K562 (cell line): ENCODE measurements around the gene ACER1. TPM values are rescaled to one million over a fixed set of nuclear protein-coding genes. Genes with fewer than 3 reads are reported as not detected.
A peak's percentile ranks its signal among the peaks of the same experiment; 100 is the strongest.

Experiments
- ATAC-seq: fragments of 200-7000 bp; cut with Tn5 transposase; 3 replicates; pipeline ENCODE4 v1.9.1; 2020; ENCODE audit warnings: moderate library complexity
- BruUV-seq: library from RNA; stranded (reverse); fragments of 400-500 nt; replicated peaks from 2 replicates; lab custom pipeline; 2021; lab: Mats Ljungman, UMichigan
- CTCF ChIA-PET: fragments of 300-600 bp; formaldehyde crosslinking; extraction: SDS; loops from one replicate; lab custom pipeline; 2021; ENCODE audit warnings: low intra/inter-chr PET ratio; lab: Yijun Ruan, JAX
- POLR2A ChIA-PET: fragments of 300-600, 350-650 bp; sonication (Branson Sonifier 250); formaldehyde crosslinking; extraction: SDS; loops from one replicate; lab custom pipeline; 2021; ENCODE audit warnings: antibody characterized with exemption, inconsistent platforms; lab: Yijun Ruan, JAX
- DNase-seq, 4 experiments: peaks; one replicate each; pipeline versions ENCODE4 v3.0.0 to v3.0.0-alpha.2; 2011 to 2018; ENCODE audit warnings: low spot score in 3 of 4, mixed read lengths in 3 of 4; ENCODE audit errors: extremely low read depth in 1 of 4
- FAIRE-seq: peaks from 2 replicates; lab custom pipeline; 2011; peaks lifted over from hg19 to GRCh38; lab: Jason Lieb, UNC
- H2AFZ ChIP-seq: 2 replicates; pipeline ENCODE4 v1.6.0; 2011; ENCODE audit warnings: low read depth, low read length, control low read depth, inconsistent platforms
- H3K27ac ChIP-seq: fragments of 200-600 bp; 3 replicates; pipeline ENCODE4 v1.8.0; 2011; ENCODE audit warnings: low read depth, mild to moderate bottlenecking, control low read depth, inconsistent platforms, low read length, moderate library complexity, mixed read lengths; ENCODE audit errors: extremely low read depth
- H3K27me3 ChIP-seq, 2 experiments: fragments of 300-600 bp in 1 of 2; 2 replicates in 1 of 2; 3 replicates in 1 of 2; pipeline versions ENCODE4 v1.6.0 to v1.8.0; 2011; ENCODE audit warnings: inconsistent platforms in 2 of 2, low read length in 2 of 2, mild to moderate bottlenecking in 1 of 2, mixed read lengths in 1 of 2, moderate library complexity in 1 of 2; ENCODE audit not compliant: control insufficient read depth in 2 of 2, insufficient read depth in 2 of 2
- H3K36me3 ChIP-seq: fragments of 300-600 bp; 3 replicates; pipeline ENCODE4 v1.8.0; 2011; ENCODE audit warnings: mild to moderate bottlenecking, low read length, inconsistent platforms; ENCODE audit not compliant: control insufficient read depth, insufficient read depth
- H3K4me1 ChIP-seq, 2 experiments: fragments of 200-600 bp in 1 of 2; replicated peaks in 1 of 2; 2 replicates in 1 of 2; 3 replicates in 1 of 2; pipeline versions ENCODE4 v1.5.1 to v1.8.0; 2011; ENCODE audit warnings: inconsistent platforms in 2 of 2, low read length in 2 of 2, mild to moderate bottlenecking in 1 of 2, mixed read lengths in 1 of 2, moderate library complexity in 1 of 2; ENCODE audit not compliant: control insufficient read depth in 2 of 2, insufficient read depth in 2 of 2
- H3K4me2 ChIP-seq: 2 replicates; pipeline ENCODE4 v1.6.1; 2011; ENCODE audit warnings: low read length, control low read depth, inconsistent platforms, mixed read lengths; ENCODE audit not compliant: insufficient read depth
- H3K4me3 ChIP-seq: fragments of 200-600 bp; sonication (generic), shearing (Covaris generic); 2 replicates; pipeline ENCODE4 v1.5.1; 2016; ENCODE audit warnings: control low read depth, inconsistent platforms
- H3K79me2 ChIP-seq: fragments of 200-600 bp; 3 replicates; pipeline ENCODE4 v1.8.0; 2011; ENCODE audit warnings: low read length, inconsistent platforms; ENCODE audit not compliant: control insufficient read depth, insufficient read depth
- H3K9ac ChIP-seq, 2 experiments: 2 replicates each; pipeline versions ENCODE4 v1.6.0 to v1.6.1; 2011; ENCODE audit warnings: low read depth in 2 of 2, low read length in 2 of 2, control low read depth in 1 of 2, inconsistent platforms in 1 of 2, mild to moderate bottlenecking in 1 of 2, mixed read lengths in 1 of 2; ENCODE audit not compliant: insufficient read depth in 1 of 2
- H3K9me1 ChIP-seq: one replicate; pipeline ENCODE4 v1.6.0; 2011; ENCODE audit warnings: inconsistent platforms, mild to moderate bottlenecking, low read length, moderate library complexity; ENCODE audit not compliant: control insufficient read depth, insufficient read depth
- H3K9me3 ChIP-seq: replicated peaks from 2 replicates; pipeline ENCODE4 v1.5.1; 2011; ENCODE audit warnings: low read depth, low read length, inconsistent platforms; ENCODE audit not compliant: control insufficient read depth, insufficient read depth
- H4K20me1 ChIP-seq: replicated peaks from 2 replicates; pipeline ENCODE4 v1.6.1; 2011; ENCODE audit warnings: low read length, inconsistent platforms, mixed read lengths; ENCODE audit not compliant: control insufficient read depth, insufficient read depth
- GATA2 ChIP-seq: sonication (generic); formaldehyde crosslinking; IDR thresholded peaks from 2 replicates; pipeline ENCODE4 v1.4.0; 2020; ENCODE audit warnings: mild to moderate bottlenecking, missing genetic modification reagents
- JUND ChIP-seq, 2 experiments: IDR thresholded peaks; 2 replicates in 1 of 2; 3 replicates in 1 of 2; pipeline ENCODE4 v1.6.1; 2011; ENCODE audit warnings: borderline replicate concordance in 2 of 2, low read depth in 2 of 2, low read length in 2 of 2, improper control_type of control experiment in 1 of 2, missing biosample characterization in 1 of 2, missing genetic modification characterization in 1 of 2, missing genetic modification reagents in 1 of 2
- PCBP2 ChIP-seq: fragments of 200-400 bp; formaldehyde crosslinking; IDR thresholded peaks from 2 replicates; pipeline ENCODE4 v1.6.1; 2018; ENCODE audit warnings: low read length, low read depth, mild to moderate bottlenecking, moderate library complexity; ENCODE audit not compliant: poor library complexity, severe bottlenecking
- RAD51 ChIP-seq: fragments of 450-650 bp; IDR thresholded peaks from 2 replicates; pipeline ENCODE4 v1.7.1; 2016; ENCODE audit warnings: low read depth, mild to moderate bottlenecking, borderline replicate concordance
- U2AF1 ChIP-seq: fragments of 200-400 bp; formaldehyde crosslinking; optimal IDR thresholded peaks from 2 replicates; pipeline ENCODE3; 2017; ENCODE audit warnings: mild to moderate bottlenecking, low read depth, low read length, moderate library complexity
- ZNF212 ChIP-seq: fragments of 450-650 bp; formaldehyde crosslinking; IDR thresholded peaks from 2 replicates; pipeline ENCODE4 v1.4.0; 2020; ENCODE audit warnings: mild to moderate bottlenecking
- ZNF696 ChIP-seq: fragments of 250-450 bp; sonication (Bioruptor Pico); conservative IDR thresholded peaks from 2 replicates; pipeline ENCODE4 v1.4.0; 2020; ENCODE audit warnings: mild to moderate bottlenecking, moderate library complexity
- WGBS: fragments of 100-300 bp; shearing (Covaris generic); methylation state at CpG from one replicate; pipeline ENCODE4 v1.1.6; 2016; ENCODE audit warnings: low coverage, mixed read lengths; ENCODE audit not compliant: insufficient coverage; ENCODE audit errors: missing lambda C conversion rate; 5-methylcytosine and 5-hydroxymethylcytosine counted together
- in situ Hi-C: fragments of 300-500 bp; cut with MboI; formaldehyde crosslinking; loops from 4 replicates; pipeline ENCODE4 v1.15.0; 2018; ENCODE audit warnings: inconsistent platforms, mixed read lengths
- intact Hi-C: fragments of 100-400 bp; cut with micrococcal nuclease; formaldehyde crosslinking; loops from 2 replicates; pipeline ENCODE4 v1.14.2; 2022
- polyA plus RNA-seq, 8 experiments: library from polyadenylated mRNA; depleted of rRNA in 4 of 8; stranded (reverse) in 5 of 8; unstranded in 3 of 8; fragments of >200 nt; fragmentation: Nextera tagmentation in 2 of 8; fragmentation: Illumina TruSeq in 1 of 8; extraction: Ambion mirVana in 2 of 8; extraction: Trizol in 1 of 8; gene quantifications; 2 replicates each; pipeline versions ENCODE4 v1.2.1 to v1.2.3, GENCODE V29; 2011 to 2014; ENCODE audit warnings: inconsistent platforms in 1 of 8, missing spikeins in 1 of 8
- total RNA-seq, 7 experiments: library from RNA; depleted of rRNA in 6 of 7; stranded (reverse); fragments of >200 nt in 6 of 7; fragmentation: Illumina TruSeq in 2 of 7; extraction: Trizol in 2 of 7; gene quantifications; 2 replicates each; pipeline versions ENCODE4 v1.2.1 to v1.2.3, GENCODE V29; 2011 to 2021; ENCODE audit warnings: low replicate concordance in 1 of 7
- TF ChIP-seq, protein P1 (sequence below): IDR thresholded peaks from 2 replicates; pipeline ENCODE4 v1.6.1; 2012; ENCODE audit warnings: low read depth, low read length, improper control_type of control experiment, borderline replicate concordance
- TF ChIP-seq, protein P2 (sequence below), 2 experiments: IDR thresholded peaks in 1 of 2; conservative IDR thresholded peaks in 1 of 2; 2 replicates each; pipeline ENCODE4 v1.6.1; 2016; ENCODE audit warnings: low read depth in 2 of 2, mild to moderate bottlenecking in 1 of 2, missing compliant biosample characterization in 1 of 2, missing genetic modification characterization in 1 of 2, moderate library complexity in 1 of 2
- TF ChIP-seq, protein P3 (sequence below): fragments of 150-350 bp; conservative IDR thresholded peaks from 2 replicates; pipeline ENCODE4 v1.6.1; 2014; ENCODE audit warnings: low read length

The ACER1 gene
- total and polyA plus RNA-seq, 9 of the 15 experiments (the other 6 are each of a cell fraction or from before 2014, with no cell fraction given): not detected

DNA sequence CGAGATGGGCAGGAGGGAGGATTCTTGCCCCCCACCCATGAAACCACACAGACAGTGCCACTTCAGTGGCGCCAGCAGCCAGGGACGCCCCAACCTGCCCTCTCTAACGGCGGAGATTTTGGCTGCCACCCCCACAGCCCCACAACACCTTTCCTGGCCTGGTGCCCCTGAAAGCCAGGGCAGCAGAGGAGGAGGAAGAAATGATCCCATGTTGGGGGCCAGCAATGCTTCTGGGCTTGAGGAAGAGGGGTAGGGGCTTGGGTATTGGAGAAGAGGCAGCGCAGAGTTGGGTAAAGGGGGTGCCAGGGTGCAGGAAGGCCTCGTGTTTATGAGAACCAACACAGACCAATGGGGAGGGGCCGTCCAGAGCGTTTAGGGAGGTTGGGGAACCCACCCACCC lies 55.4 kb downstream of the ACER1 start (continued):
- TF ChIP-seq, protein P1, sequence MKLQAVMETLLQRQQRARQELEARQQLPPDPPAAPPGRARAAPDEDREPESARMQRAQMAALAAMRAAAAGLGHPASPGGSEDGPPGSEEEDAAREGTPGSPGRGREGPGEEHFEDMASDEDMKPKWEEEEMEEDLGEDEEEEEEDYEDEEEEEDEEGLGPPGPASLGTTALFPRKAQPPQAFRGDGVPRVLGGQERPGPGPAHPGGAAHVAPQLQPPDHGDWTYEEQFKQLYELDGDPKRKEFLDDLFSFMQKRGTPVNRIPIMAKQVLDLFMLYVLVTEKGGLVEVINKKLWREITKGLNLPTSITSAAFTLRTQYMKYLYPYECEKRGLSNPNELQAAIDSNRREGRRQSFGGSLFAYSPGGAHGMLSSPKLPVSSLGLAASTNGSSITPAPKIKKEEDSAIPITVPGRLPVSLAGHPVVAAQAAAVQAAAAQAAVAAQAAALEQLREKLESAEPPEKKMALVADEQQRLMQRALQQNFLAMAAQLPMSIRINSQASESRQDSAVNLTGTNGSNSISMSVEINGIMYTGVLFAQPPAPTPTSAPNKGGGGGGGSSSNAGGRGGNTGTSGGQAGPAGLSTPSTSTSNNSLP: no peak
- no peak for TF ChIP-seq ZNF696

DNA sequence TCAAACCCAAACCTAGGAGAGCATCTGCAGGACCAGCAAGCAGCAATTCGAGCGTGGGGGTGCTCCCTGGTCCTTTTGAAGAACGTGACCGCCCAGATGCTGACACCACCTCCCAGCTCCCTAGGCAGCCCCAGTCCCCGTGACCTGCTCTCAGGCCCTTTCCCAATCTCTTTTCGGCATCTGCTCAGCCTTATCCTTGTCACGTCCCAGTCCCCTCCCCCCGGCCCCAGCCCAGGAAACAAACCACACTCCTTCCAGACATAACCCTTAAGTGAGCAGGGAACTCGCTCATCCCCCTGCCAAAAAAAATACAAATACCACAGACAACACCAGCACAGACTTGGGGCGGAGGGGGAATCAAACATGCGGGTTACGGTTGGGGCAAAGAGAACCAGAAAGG lies 57.0 kb downstream of the ACER1 start:
- peaks cover 80% of the 10 kb centered on the region for H3K79me2 ChIP-seq
- TF ChIP-seq RAD51 (peak; percentile 69; the same call in 1 of the 2 replicates), U2AF1 (no peak), JUND (IDR thresholded peaks at IDR 0.05; ENCODE audit: borderline replicate concordance, low read depth, low read length) (peak; percentile 59; the same call in 1 of the 2 replicates), JUND (tag; IDR thresholded peaks at IDR 0.05; ENCODE audit: borderline replicate concordance, low read depth, low read length) (peak; percentile 32; the same call in 1 of the 3 replicates), PCBP2 (no peak), GATA2 (CRISPR knock-in tag) (peak; percentile 30; the same call in 1 of the 2 replicates), ZNF212 (no peak)
- TF ChIP-seq, protein P2, sequence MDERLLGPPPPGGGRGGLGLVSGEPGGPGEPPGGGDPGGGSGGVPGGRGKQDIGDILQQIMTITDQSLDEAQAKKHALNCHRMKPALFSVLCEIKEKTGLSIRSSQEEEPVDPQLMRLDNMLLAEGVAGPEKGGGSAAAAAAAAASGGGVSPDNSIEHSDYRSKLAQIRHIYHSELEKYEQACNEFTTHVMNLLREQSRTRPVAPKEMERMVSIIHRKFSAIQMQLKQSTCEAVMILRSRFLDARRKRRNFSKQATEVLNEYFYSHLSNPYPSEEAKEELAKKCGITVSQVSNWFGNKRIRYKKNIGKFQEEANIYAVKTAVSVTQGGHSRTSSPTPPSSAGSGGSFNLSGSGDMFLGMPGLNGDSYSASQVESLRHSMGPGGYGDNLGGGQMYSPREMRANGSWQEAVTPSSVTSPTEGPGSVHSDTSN (CRISPR knock-in tag; IDR thresholded peaks at IDR 0.05; ENCODE audit: low read depth): no peak
- TF ChIP-seq, protein P2 (tag; conservative IDR thresholded peaks at IDR 0.05; ENCODE audit: low read depth): no peak
- TF ChIP-seq, protein P3, sequence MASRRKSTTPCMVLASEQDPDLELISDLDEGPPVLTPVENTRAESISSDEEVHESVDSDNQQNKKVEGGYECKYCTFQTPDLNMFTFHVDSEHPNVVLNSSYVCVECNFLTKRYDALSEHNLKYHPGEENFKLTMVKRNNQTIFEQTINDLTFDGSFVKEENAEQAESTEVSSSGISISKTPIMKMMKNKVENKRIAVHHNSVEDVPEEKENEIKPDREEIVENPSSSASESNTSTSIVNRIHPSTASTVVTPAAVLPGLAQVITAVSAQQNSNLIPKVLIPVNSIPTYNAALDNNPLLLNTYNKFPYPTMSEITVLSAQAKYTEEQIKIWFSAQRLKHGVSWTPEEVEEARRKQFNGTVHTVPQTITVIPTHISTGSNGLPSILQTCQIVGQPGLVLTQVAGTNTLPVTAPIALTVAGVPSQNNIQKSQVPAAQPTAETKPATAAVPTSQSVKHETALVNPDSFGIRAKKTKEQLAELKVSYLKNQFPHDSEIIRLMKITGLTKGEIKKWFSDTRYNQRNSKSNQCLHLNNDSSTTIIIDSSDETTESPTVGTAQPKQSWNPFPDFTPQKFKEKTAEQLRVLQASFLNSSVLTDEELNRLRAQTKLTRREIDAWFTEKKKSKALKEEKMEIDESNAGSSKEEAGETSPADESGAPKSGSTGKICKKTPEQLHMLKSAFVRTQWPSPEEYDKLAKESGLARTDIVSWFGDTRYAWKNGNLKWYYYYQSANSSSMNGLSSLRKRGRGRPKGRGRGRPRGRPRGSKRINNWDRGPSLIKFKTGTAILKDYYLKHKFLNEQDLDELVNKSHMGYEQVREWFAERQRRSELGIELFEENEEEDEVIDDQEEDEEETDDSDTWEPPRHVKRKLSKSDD: no peak

More for the DNA sequence above, 57.0 kb downstream of the ACER1 start:
- peak; percentile 56 for ATAC-seq
- TSS peak; percentile 32 for BruUV-seq
- Histone ChIP-seq H3K27ac (peak overlapping the region; percentile 66), H3K9ac (peak overlapping the region; percentile 42 to 81), H3K4me1 (peaks cover 71 to 74% of the 10 kb centered on the region in 2 experiments), H3K27me3 (no peaks in the 10 kb centered on the region), H4K20me1 (peaks cover 28% of the 10 kb centered on the region; the same call in 1 of the 2 replicates), H2AFZ (no peak overlapping the region), H3K9me1 (peaks cover 2% of the 10 kb centered on the region), H3K4me3 (peak overlapping the region; percentile 21; the same call in 1 of the 2 replicates), H3K4me2 (peak overlapping the region; percentile 86), H3K36me3 (peaks cover 29% of the 10 kb centered on the region; the same call in 2 of the 3 replicates), H3K9me3 (no peaks in the 10 kb centered on the region)
- intact Hi-C loops (no loop called here), in situ Hi-C loops (no loop called here)
- CTCF ChIA-PET: interaction anchor here (0.7 kb wide), 1 partner anchor 150 kb away, joined by 3 read pairs; no protein-coding TSS in a partner anchor
- POLR2A ChIA-PET: interaction anchor here (0.6 to 1.1 kb wide), 7 partner anchors 9 to 448 kb away, joined by 3 to 5 read pairs (median 3); partner anchors contain the start of gene ALKBH7
- 2% methylated on average over 12 of the region's 12 CpGs for WGBS
- DNase-seq: peak; percentile 75 to 94 (median 78)
- peak; percentile 90 for FAIRE-seq
